Keratinocyte (primary cell): ENCODE measurements around the gene NUMB. TPM values are rescaled to one million over a fixed set of nuclear protein-coding genes. Genes with fewer than 3 reads are reported as not detected.

Experiments
- DNase-seq: peaks from one replicate; pipeline ENCODE4 v3.0.0-alpha.2; 2011; ENCODE audit warnings: low read depth, missing footprints, low spot score
- FAIRE-seq: peaks from 2 replicates; lab custom pipeline; 2011; peaks lifted over from hg19 to GRCh38; lab: Jason Lieb, UNC
- H2AFZ ChIP-seq: 2 replicates; pipeline ENCODE4 v1.6.0; 2012; ENCODE audit warnings: low read length, control low read depth, inconsistent platforms; ENCODE audit not compliant: control insufficient read depth
- H3K27ac ChIP-seq: 2 replicates; pipeline ENCODE4 v1.5.1; 2011; ENCODE audit warnings: low read length; ENCODE audit not compliant: control insufficient read depth, insufficient read depth
- H3K27me3 ChIP-seq: 3 replicates; pipeline ENCODE4 v1.6.0; 2011; ENCODE audit warnings: low read length; ENCODE audit not compliant: control insufficient read depth, insufficient read depth; ENCODE audit errors: extremely low read depth
- H3K36me3 ChIP-seq, 2 experiments: 2 replicates in 1 of 2; 3 replicates in 1 of 2; pipeline ENCODE4 v1.5.1; 2011; ENCODE audit warnings: low read length in 2 of 2, mild to moderate bottlenecking in 1 of 2; ENCODE audit not compliant: control insufficient read depth in 2 of 2, insufficient read depth in 2 of 2; ENCODE audit errors: extremely low read depth in 1 of 2
- H3K4me1 ChIP-seq: 3 replicates; pipeline ENCODE4 v1.5.1; 2011; ENCODE audit warnings: low read length; ENCODE audit not compliant: control insufficient read depth, insufficient read depth; ENCODE audit errors: extremely low read depth
- H3K4me2 ChIP-seq: 3 replicates; pipeline ENCODE4 v1.6.0; 2011; ENCODE audit warnings: low read depth, low read length; ENCODE audit not compliant: control insufficient read depth, insufficient read depth; ENCODE audit errors: extremely low read depth
- H3K4me3 ChIP-seq, 3 experiments: fragments of 200-600 bp in 1 of 3; sonication (generic) in 1 of 3; 2 replicates in 2 of 3; 3 replicates in 1 of 3; pipeline ENCODE4 v1.5.1; 2011 to 2016; ENCODE audit warnings: low read length in 3 of 3, mild to moderate bottlenecking in 3 of 3, control low read depth in 2 of 3, inconsistent platforms in 1 of 3, low read depth in 1 of 3, mixed read lengths in 1 of 3, mixed run types in 1 of 3, moderate library complexity in 1 of 3; ENCODE audit not compliant: control insufficient read depth in 2 of 3, insufficient read depth in 2 of 3; ENCODE audit errors: extremely low read depth in 1 of 3
- H3K79me2 ChIP-seq: 2 replicates; pipeline ENCODE4 v1.6.0; 2012; ENCODE audit warnings: low read length; ENCODE audit not compliant: control insufficient read depth, insufficient read depth
- H3K9ac ChIP-seq: 3 replicates; pipeline ENCODE4 v1.6.0; 2011; ENCODE audit warnings: low read length; ENCODE audit not compliant: control insufficient read depth, insufficient read depth; ENCODE audit errors: extremely low read depth
- H3K9me1 ChIP-seq: 3 replicates; pipeline ENCODE4 v1.6.0; 2011; ENCODE audit warnings: low read length; ENCODE audit not compliant: control insufficient read depth, insufficient read depth; ENCODE audit errors: extremely low read depth
- H3K9me3 ChIP-seq: 2 replicates; pipeline ENCODE4 v1.5.1; 2012; ENCODE audit warnings: low read depth, low read length; ENCODE audit not compliant: control insufficient read depth
- H4K20me1 ChIP-seq: 3 replicates; pipeline ENCODE4 v1.6.0; 2011; ENCODE audit warnings: low read length; ENCODE audit not compliant: control insufficient read depth, insufficient read depth; ENCODE audit errors: extremely low read depth
- EZH2 ChIP-seq: IDR thresholded peaks from one replicate; pipeline ENCODE4 v1.6.1; 2012; ENCODE audit warnings: inconsistent platforms, mild to moderate bottlenecking, low read length, moderate library complexity
- dilution Hi-C: fragments of 300-500 bp; cut with MboI; formaldehyde crosslinking; loops from one replicate; pipeline ENCODE4 v1.7.0; 2020; ENCODE audit warnings: low sequenced_read_pairs; ENCODE audit not compliant: extremely low pct_ligation_motif_present
- polyA plus RNA-seq, 5 experiments: library from polyadenylated mRNA; depleted of rRNA in 3 of 5; stranded (reverse) in 3 of 5; stranded (forward) in 1 of 5; unstranded in 1 of 5; fragments of >200 nt; gene quantifications; 1 replicate in 1 of 5; 2 replicates in 3 of 5; 3 replicates in 1 of 5; pipeline versions ENCODE4 v1.2.1 to v1.2.3, GENCODE V29; 2011 to 2012; ENCODE audit warnings: missing spikeins in 2 of 5, low read depth in 1 of 5, low replicate concordance in 1 of 5
- TF ChIP-seq, protein P1 (sequence below), 3 experiments: IDR thresholded peaks in 1 of 3; conservative IDR thresholded peaks in 1 of 3; optimal IDR thresholded peaks in 1 of 3; 2 replicates in 2 of 3; 3 replicates in 1 of 3; pipeline versions ENCODE3 to v1.5.1; 2011; ENCODE audit warnings: low read length in 3 of 3, mild to moderate bottlenecking in 3 of 3, moderate library complexity in 2 of 3, control low read depth in 1 of 3, inconsistent platforms in 1 of 3; ENCODE audit not compliant: insufficient read depth in 2 of 3; ENCODE audit errors: extremely low read depth in 1 of 3

The NUMB gene
- polyA plus RNA-seq, 1 donor (not counting 4 experiments of a cell fraction or from before 2014, with no cell fraction given): 110 TPM

- no peak overlapping the region for H3K27ac ChIP-seq
- H3K9me3 ChIP-seq: no peaks in the 10 kb centered on the region
- no peak for DNase-seq
- H3K9me1 ChIP-seq: peaks cover 3% of the 10 kb centered on the region
- dilution Hi-C loops: no loop called here
- peak overlapping the region; percentile 66 for H3K4me2 ChIP-seq
- FAIRE-seq: no peak
- H3K27me3 ChIP-seq: peaks cover 2% of the 10 kb centered on the region
- H2AFZ ChIP-seq: peak overlapping the region; percentile 47
- peaks cover 31% of the 10 kb centered on the region for H3K4me1 ChIP-seq
- H3K36me3 ChIP-seq: no peaks in the 10 kb centered on the region
- no peaks in the 10 kb centered on the region for H4K20me1 ChIP-seq
- H3K9ac ChIP-seq: peak overlapping the region; percentile 59
- H3K79me2 ChIP-seq: peaks cover 10% of the 10 kb centered on the region
- TF ChIP-seq EZH2: no peak
- TF ChIP-seq, protein P1, sequence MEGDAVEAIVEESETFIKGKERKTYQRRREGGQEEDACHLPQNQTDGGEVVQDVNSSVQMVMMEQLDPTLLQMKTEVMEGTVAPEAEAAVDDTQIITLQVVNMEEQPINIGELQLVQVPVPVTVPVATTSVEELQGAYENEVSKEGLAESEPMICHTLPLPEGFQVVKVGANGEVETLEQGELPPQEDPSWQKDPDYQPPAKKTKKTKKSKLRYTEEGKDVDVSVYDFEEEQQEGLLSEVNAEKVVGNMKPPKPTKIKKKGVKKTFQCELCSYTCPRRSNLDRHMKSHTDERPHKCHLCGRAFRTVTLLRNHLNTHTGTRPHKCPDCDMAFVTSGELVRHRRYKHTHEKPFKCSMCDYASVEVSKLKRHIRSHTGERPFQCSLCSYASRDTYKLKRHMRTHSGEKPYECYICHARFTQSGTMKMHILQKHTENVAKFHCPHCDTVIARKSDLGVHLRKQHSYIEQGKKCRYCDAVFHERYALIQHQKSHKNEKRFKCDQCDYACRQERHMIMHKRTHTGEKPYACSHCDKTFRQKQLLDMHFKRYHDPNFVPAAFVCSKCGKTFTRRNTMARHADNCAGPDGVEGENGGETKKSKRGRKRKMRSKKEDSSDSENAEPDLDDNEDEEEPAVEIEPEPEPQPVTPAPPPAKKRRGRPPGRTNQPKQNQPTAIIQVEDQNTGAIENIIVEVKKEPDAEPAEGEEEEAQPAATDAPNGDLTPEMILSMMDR (optimal IDR thresholded peaks at IDR 0.05 in 1 of 3, IDR thresholded peaks at IDR 0.05 in 1 of 3, conservative IDR thresholded peaks at IDR 0.05 in 1 of 3; ENCODE audit: extremely low read depth in 1 of 3, insufficient read depth in 2 of 3, low read length in 3 of 3): no peak
- H3K4me3 ChIP-seq: peak overlapping the region; percentile 22 to 71 (median 45)
Measured at GRCh38 chr14:73245480-73246325, 212.6 kb downstream of the NUMB start.

DNA sequence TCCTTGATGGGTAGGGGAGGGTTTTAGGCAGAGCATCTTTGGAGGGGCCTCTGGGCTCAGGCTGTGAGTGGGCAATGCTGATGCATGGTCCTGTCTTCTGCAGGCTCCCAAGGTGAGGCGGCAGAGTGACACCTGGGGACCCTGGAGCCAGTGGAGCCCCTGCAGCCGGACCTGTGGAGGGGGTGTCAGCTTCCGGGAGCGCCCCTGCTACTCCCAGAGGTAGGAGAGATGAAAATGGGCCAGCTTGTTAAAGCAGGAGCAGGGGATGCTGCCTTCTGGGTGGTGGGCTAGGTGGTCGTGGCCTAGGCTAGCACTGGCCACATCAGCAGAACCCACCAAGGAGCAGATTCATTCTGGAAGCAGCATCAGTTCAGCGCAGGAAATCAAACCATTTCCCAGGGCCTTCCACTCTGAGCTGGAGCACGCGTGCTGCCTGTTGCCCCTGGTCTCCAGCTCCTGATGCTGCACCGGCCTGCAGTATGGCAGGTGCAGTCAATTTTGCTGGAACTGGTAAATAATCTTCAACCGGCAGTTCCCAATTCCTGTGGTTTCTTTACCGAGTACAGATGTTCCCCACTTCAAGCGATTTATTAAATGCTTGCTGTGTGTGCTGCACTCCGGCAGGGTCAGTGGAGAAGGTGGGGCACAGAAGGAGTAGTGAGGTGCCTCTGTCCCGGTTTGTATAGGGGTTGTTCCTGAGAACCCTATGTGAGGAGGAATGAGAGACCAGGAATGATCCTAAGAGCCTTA lies 213.6 kb downstream of the NUMB start:
- DNase-seq: no peak
- no peaks in the 10 kb centered on the region for H4K20me1 ChIP-seq
- FAIRE-seq: no peak
- peaks cover 3% of the 10 kb centered on the region for H3K9me1 ChIP-seq
- H3K4me3 ChIP-seq: no peak overlapping the region
- TF ChIP-seq EZH2: no peak
- TF ChIP-seq, protein P1 (optimal IDR thresholded peaks at IDR 0.05 in 1 of 3, IDR thresholded peaks at IDR 0.05 in 1 of 3, conservative IDR thresholded peaks at IDR 0.05 in 1 of 3; ENCODE audit: extremely low read depth in 1 of 3, insufficient read depth in 2 of 3, low read length in 3 of 3): no peak
- peaks cover 10% of the 10 kb centered on the region for H3K79me2 ChIP-seq
- no peak overlapping the region for H2AFZ ChIP-seq
- peaks cover 36% of the 10 kb centered on the region for H3K4me1 ChIP-seq
- no peak overlapping the region for H3K4me2 ChIP-seq
- dilution Hi-C loops: no loop called here
- H3K9me3 ChIP-seq: no peaks in the 10 kb centered on the region
- no peak overlapping the region for H3K27ac ChIP-seq
- H3K9ac ChIP-seq: no peak overlapping the region
- peaks cover 10% of the 10 kb centered on the region for H3K27me3 ChIP-seq
- no peaks in the 10 kb centered on the region for H3K36me3 ChIP-seq
